ENCODE results near the gene MEIS3.
"Not testable (repeated sequence)": the region's sequence is repeated elsewhere in the genome, so short reads cannot be mapped to it uniquely, and the experiment has no call there.

- not testable (repeated sequence) for TF ChIP-seq CTCF, POLR2A (IDR thresholded peaks at IDR 0.05)
Observed at GRCh38 chr19:47388721-47389120, 30.6 kb downstream of the MEIS3 start.
